SK-N-MC (cell line): ENCODE measurements around the gene CHAC1.

Experiments used
- DNase-seq: peaks from one replicate; pipeline ENCODE4 v3.0.0-alpha.2; 2011; ENCODE audit warnings: low read depth, low spot score
- H3K27ac ChIP-seq: fragments of 200-600 bp; sonication (generic); 2 replicates; pipeline ENCODE4 v1.5.1; 2016; ENCODE audit warnings: mixed run types
- H3K36me3 ChIP-seq: fragments of 200-600 bp; sonication (generic); 2 replicates; pipeline ENCODE4 v1.6.1; 2017; ENCODE audit warnings: antibody characterized with exemption, low read length, mixed read lengths; ENCODE audit not compliant: insufficient read depth
- H3K4me3 ChIP-seq: fragments of 200-600 bp; sonication (generic); 2 replicates; pipeline ENCODE4 v1.5.1; 2016
- H3K9ac ChIP-seq: fragments of 200-600 bp; sonication (generic); 2 replicates; pipeline ENCODE4 v1.8.0; 2017; ENCODE audit warnings: mixed run types, mixed read lengths; ENCODE audit not compliant: insufficient read length
- H3K9me3 ChIP-seq: fragments of 200-600 bp; sonication (generic); 2 replicates; pipeline ENCODE4 v1.6.1; 2017; ENCODE audit warnings: low read depth, mild to moderate bottlenecking, antibody characterized with exemption, low read length, moderate library complexity, mixed read lengths
- EZH2 ChIP-seq: fragments of 200-600 bp; sonication (generic); IDR thresholded peaks from one replicate; pipeline ENCODE4 v1.6.1; 2017; ENCODE audit warnings: antibody characterized with exemption
- FOXP2 ChIP-seq: optimal IDR thresholded peaks from 2 replicates; pipeline ENCODE3; 2011; ENCODE audit warnings: mild to moderate bottlenecking, moderate library complexity; ENCODE audit not compliant: insufficient read depth; ENCODE audit errors: extremely low read length, control extremely low read depth
- POLR2AphosphoS5 ChIP-seq: IDR thresholded peaks from 2 replicates; pipeline ENCODE4 v1.6.1; 2012; ENCODE audit warnings: mild to moderate bottlenecking, low read depth, low read length, borderline replicate concordance

The CHAC1 gene

GRCh38 chr15:40918799-40919392 is 34.4 kb upstream of the CHAC1 start:
- no peak overlapping the region for H3K27ac ChIP-seq
- H3K9me3 ChIP-seq, result no peaks in the 10 kb centered on the region
- no peak overlapping the region for H3K4me3 ChIP-seq
- no peaks in the 10 kb centered on the region for H3K36me3 ChIP-seq
- DNase-seq, result no peak
- TF ChIP-seq EZH2 (no peak), POLR2AphosphoS5 (no peak), FOXP2 (no peak)
- H3K9ac ChIP-seq, result no peak overlapping the region

- H3K36me3 ChIP-seq, result no peaks in the 10 kb centered on the region
- no peak overlapping the region for H3K9ac ChIP-seq
Measured at GRCh38 chr15:40921949-40922607, 31.2 kb upstream of the CHAC1 start.

GRCh38 chr15:40922608-40923005 is 30.7 kb upstream of the CHAC1 start:
- TF ChIP-seq FOXP2 (no peak), POLR2AphosphoS5 (no peak), EZH2 (no peak)
- H3K27ac ChIP-seq, result no peak overlapping the region
- no peak for DNase-seq
- H3K9me3 ChIP-seq, result no peaks in the 10 kb centered on the region
- H3K4me3 ChIP-seq, result no peak overlapping the region
- no peak overlapping the region for H3K9ac ChIP-seq
- no peaks in the 10 kb centered on the region for H3K36me3 ChIP-seq

More at GRCh38 chr15:40921949-40922607, 31.2 kb upstream of the CHAC1 start:
- no peak for TF ChIP-seq FOXP2
- TF ChIP-seq POLR2AphosphoS5, result no peak
- no peak for TF ChIP-seq EZH2
- H3K9me3 ChIP-seq, result no peaks in the 10 kb centered on the region
- H3K4me3 ChIP-seq, result no peak overlapping the region
- DNase-seq, result no peak
- no peak overlapping the region for H3K27ac ChIP-seq

GRCh38 chr15:40923551-40923950 is 29.7 kb upstream of the CHAC1 start:
- TF ChIP-seq EZH2, result no peak
- no peak for TF ChIP-seq POLR2AphosphoS5
- TF ChIP-seq FOXP2, result no peak

DNA sequence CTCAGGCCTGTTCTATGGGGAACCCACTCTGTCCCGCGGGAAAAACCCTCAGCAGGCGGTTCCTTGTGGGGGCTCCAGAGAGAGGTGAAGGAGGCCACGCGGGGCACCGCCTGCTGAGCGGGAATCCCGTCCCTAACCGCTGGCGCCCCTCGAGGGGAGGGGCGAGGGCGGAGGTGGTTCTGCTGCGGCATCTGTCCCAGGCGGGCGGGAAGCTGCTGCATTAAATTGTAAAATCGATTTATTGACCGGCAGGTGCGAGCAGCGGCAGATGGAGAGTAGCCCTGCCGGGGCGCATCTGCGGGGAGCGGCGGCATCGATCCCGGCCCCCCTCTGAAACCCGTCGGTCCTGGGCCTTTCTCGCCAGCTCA is 27.8 kb upstream of the CHAC1 start:
- DNase-seq, result no peak
- Histone ChIP-seq H3K4me3 (peak overlapping the region; percentile 73), H3K9me3 (no peaks in the 10 kb centered on the region), H3K27ac (no peak overlapping the region), H3K9ac (peak overlapping the region; percentile 33), H3K36me3 (no peaks in the 10 kb centered on the region)
- TF ChIP-seq POLR2AphosphoS5 (no peak), EZH2 (no peak), FOXP2 (no peak)

More at GRCh38 chr15:40923551-40923950, 29.7 kb upstream of the CHAC1 start:
- Histone ChIP-seq H3K9ac (no peak overlapping the region), H3K4me3 (no peak overlapping the region), H3K9me3 (no peaks in the 10 kb centered on the region), H3K27ac (no peak overlapping the region), H3K36me3 (no peaks in the 10 kb centered on the region)
- DNase-seq, result no peak

GRCh38 chr15:40925863-40926658 is 27.2 kb upstream of the CHAC1 start:
- TF ChIP-seq FOXP2 (no peak), EZH2 (no peak), POLR2AphosphoS5 (peak; percentile 38; the same call in 1 of the 2 replicates)
- no peak for DNase-seq
- no peaks in the 10 kb centered on the region for H3K36me3 ChIP-seq
- no peak overlapping the region for H3K27ac ChIP-seq
- H3K9me3 ChIP-seq, result no peaks in the 10 kb centered on the region
- H3K4me3 ChIP-seq, result peak overlapping the region; percentile 73
- peak overlapping the region; percentile 33 for H3K9ac ChIP-seq

DNA sequence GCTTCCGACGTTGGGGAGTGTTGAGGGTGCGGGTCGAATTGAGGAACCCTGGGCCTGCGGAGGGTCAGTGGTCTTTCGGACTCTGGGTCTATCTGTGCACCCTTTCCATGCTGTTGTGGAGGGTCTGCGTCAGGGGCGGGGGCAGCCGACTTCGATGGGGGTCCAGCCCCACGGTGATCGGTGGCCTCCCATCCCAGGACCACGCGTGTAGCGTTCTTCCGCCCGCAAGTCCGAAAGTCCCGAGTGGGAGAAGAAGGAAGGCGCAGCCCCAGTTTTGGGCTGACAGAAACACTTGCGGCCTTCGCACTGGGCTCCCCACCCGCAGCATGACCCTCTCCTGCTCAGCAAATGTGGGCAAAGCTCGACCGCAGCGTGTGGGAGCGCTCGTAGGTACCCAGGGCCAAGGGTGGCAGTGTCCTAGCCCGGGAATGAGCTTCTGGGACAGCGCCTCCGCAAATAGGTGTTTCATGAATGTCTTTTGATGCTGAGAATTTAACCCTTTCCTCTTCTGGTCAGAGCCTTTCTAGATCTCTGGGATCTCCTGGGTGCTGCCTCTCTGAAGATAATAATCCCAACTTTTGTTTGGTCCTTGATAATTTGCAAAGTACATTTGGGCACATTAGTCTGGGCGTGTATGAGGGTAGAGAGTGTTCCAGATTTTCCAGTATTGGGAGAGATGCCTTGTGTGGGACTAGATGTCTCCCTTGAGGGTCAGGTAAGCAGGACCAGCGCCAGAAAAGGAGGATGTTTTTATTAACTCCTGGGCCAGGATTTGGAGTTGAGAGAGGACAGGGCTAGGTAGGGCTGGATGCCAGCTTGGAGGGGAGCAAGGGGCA is 26.4 kb upstream of the CHAC1 start:
- Histone ChIP-seq H3K9ac (no peak overlapping the region), H3K9me3 (no peaks in the 10 kb centered on the region), H3K4me3 (no peak overlapping the region), H3K36me3 (no peaks in the 10 kb centered on the region), H3K27ac (no peak overlapping the region)
- TF ChIP-seq EZH2 (no peak), FOXP2 (no peak), POLR2AphosphoS5 (no peak)
- no peak for DNase-seq

DNA sequence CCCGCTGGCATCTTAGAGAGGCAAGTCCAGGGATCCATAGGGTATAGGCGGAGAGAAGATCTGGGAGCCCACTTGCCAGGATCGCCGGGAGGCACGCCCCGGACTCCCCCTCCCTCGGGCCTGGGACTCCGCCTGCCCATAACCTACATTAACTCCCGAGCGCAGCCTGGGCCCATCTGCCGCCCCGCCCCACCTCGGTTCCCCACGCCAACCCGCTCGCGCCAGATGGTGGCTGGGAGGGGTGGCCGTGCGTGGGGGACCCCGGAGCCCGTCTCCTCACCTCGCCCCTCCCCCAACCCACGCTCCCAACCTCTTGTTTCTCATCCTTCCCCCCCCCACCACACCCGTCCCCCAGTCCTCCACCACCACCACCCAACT is 25.8 kb upstream of the CHAC1 start:
- H3K36me3 ChIP-seq, result no peaks in the 10 kb centered on the region
- no peak for DNase-seq
- no peak for TF ChIP-seq POLR2AphosphoS5
- no peak for TF ChIP-seq EZH2
- no peak for TF ChIP-seq FOXP2
- H3K9ac ChIP-seq, result no peak overlapping the region
- no peaks in the 10 kb centered on the region for H3K9me3 ChIP-seq
- no peak overlapping the region for H3K27ac ChIP-seq
- H3K4me3 ChIP-seq, result peak overlapping the region; percentile 76
